HUES48 (cell line): ENCODE data around the gene OR7A10.

ENCODE experiments used
- H3K27ac ChIP-seq: one replicate; pipeline ENCODE4 v1.7.0; 2013; ENCODE audit warnings: low read depth, low read length, inconsistent platforms
- H3K27me3 ChIP-seq: 2 replicates; pipeline ENCODE4 v1.6.1; 2013; ENCODE audit warnings: mild to moderate bottlenecking, low read length; ENCODE audit not compliant: control insufficient read depth, insufficient read depth
- H3K36me3 ChIP-seq: 2 replicates; pipeline ENCODE4 v1.6.1; 2013; ENCODE audit warnings: low read length; ENCODE audit not compliant: control insufficient read depth, insufficient read depth
- H3K4me1 ChIP-seq: 2 replicates; pipeline ENCODE4 v1.6.1; 2013; ENCODE audit warnings: mild to moderate bottlenecking, low read length; ENCODE audit not compliant: control insufficient read depth, insufficient read depth
- H3K4me3 ChIP-seq: 2 replicates; pipeline ENCODE4 v1.5.1; 2013; ENCODE audit warnings: mild to moderate bottlenecking, low read depth, low read length
- H3K9ac ChIP-seq: 2 replicates; pipeline ENCODE4 v1.6.1; 2013; ENCODE audit warnings: mild to moderate bottlenecking, low read depth, low read length, moderate library complexity
- H3K9me3 ChIP-seq: 2 replicates; pipeline ENCODE4 v1.6.1; 2013; ENCODE audit warnings: low read length; ENCODE audit not compliant: control insufficient read depth, insufficient read depth

OR7A10 gene

DNA sequence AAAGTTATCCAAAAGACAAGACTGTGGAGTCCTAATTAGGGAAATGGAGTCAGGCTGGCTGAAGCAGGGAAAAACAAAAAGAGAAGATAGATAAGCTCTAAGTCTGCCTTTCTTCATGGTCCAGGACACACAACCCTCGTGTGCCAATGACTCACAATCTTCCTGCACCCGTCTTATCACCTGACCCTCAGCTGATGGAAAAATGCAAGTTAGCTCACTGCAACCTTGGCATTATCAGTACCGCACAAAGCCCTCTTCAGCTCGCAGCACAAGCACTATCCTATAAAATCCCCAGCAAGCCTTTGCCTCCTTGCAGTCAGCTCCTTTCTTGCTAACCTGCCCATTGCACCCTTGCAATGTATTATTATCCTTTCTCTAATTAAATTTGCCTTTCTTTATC lies 18.0 kb downstream of the OR7A10 start:
- H3K9me3 ChIP-seq: peaks cover 52% of the 10 kb centered on the region
- H3K27me3 ChIP-seq: no peaks in the 10 kb centered on the region
- H3K4me3 ChIP-seq: no peak overlapping the region
- H3K9ac ChIP-seq: no peak overlapping the region
- H3K4me1 ChIP-seq: 0 out of 2 replicates have a peak, but pooled peaks cover 3% of the 10 kb centered on the region
- H3K36me3 ChIP-seq: no peaks in the 10 kb centered on the region
- no peak overlapping the region for H3K27ac ChIP-seq

DNA sequence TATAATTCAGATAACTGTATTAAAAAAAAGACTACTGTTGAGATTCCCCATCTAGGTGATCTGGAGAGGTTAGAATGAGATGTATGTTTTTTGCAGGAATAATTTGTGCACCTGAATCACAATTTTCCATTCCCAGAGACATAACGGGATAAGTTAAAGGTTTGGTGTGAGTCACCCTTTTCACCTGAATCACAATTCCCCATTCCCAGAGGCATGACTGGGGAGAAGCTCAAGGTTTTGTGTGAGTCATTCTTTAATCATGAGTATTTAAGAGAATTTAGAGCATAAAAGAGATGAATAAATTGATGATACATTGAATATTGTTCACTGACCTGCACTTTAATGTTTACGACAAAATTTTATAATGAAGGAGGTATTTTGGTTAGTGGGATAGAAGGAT lies 22.7 kb downstream of the OR7A10 start:
- H3K4me3 ChIP-seq: no peak overlapping the region
- H3K9me3 ChIP-seq: peaks cover 54% of the 10 kb centered on the region
- no peak overlapping the region for H3K9ac ChIP-seq
- H3K27me3 ChIP-seq: no peaks in the 10 kb centered on the region
- no peaks in the 10 kb centered on the region for H3K36me3 ChIP-seq
- H3K27ac ChIP-seq: no peak overlapping the region
- no peaks in the 10 kb centered on the region for H3K4me1 ChIP-seq

DNA sequence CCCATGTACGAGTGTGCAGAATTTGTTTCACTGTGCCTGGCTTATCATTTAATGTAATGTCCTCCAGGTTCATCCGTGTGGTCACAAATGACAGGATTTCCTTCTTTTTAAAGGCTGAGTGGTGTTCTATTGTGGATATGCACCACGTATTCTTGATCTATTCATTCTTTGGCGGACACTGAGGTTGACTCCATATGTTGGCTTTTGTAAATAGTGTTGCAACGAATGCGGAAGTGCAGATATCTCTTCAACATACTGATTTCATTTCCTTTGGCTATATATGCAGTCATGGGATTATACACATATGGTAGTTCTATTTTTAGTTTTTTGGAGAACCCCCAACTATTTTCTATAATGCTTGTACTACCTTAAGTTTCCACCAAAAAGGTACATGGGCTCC lies 26.8 kb downstream of the OR7A10 start:
- no peak overlapping the region for H3K9ac ChIP-seq
- H3K36me3 ChIP-seq: no peaks in the 10 kb centered on the region
- H3K27ac ChIP-seq: no peak overlapping the region
- H3K4me1 ChIP-seq: no peaks in the 10 kb centered on the region
- H3K4me3 ChIP-seq: no peak overlapping the region
- no peaks in the 10 kb centered on the region for H3K27me3 ChIP-seq
- peaks cover 45% of the 10 kb centered on the region for H3K9me3 ChIP-seq

DNA sequence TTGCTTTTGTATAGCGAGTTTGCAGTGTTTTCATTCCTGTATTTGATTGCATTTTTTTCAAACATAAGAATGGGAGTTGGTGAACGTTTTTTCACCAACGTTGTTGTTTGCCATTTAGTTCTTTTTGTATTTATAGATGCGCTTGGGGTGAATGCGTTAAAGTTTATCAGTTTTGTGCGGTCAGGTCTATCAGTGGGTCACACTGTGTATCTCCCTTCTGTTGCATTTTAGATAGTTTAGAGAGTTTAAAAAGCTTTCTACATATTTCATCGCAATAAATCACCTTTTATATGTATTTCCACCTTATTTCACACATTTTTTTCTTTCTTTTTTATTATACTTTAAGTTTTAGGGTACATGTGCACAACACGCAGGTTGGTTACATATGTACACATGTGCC lies 30.1 kb downstream of the OR7A10 start:
- Histone ChIP-seq H3K36me3 (no peaks in the 10 kb centered on the region), H3K9me3 (peaks cover 25% of the 10 kb centered on the region), H3K4me3 (no peak overlapping the region), H3K27me3 (no peaks in the 10 kb centered on the region), H3K9ac (no peak overlapping the region), H3K4me1 (no peaks in the 10 kb centered on the region), H3K27ac (no peak overlapping the region)

DNA sequence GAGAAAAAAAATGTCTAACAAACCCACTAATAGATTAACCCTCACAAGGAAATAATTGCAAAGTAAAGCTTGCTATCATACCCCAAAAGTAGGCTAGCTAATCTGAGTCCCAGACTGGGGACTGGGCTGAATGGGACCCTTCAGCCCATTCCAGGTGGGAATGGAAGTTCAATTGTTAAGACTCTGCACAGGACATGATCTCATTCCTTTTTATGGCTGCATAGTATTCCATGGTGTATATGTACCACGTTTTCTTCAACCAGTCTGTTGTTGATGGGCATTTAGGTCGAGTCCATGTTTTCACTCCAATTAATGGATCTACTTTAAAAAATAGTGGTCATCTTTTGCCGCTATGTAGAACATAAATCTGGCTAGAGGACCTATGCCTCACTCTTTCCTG lies 31.7 kb downstream of the OR7A10 start:
- Histone ChIP-seq H3K9me3 (peaks cover 25% of the 10 kb centered on the region), H3K27me3 (no peaks in the 10 kb centered on the region), H3K27ac (no peak overlapping the region), H3K4me3 (no peak overlapping the region), H3K36me3 (no peaks in the 10 kb centered on the region), H3K4me1 (no peaks in the 10 kb centered on the region), H3K9ac (no peak overlapping the region)

DNA sequence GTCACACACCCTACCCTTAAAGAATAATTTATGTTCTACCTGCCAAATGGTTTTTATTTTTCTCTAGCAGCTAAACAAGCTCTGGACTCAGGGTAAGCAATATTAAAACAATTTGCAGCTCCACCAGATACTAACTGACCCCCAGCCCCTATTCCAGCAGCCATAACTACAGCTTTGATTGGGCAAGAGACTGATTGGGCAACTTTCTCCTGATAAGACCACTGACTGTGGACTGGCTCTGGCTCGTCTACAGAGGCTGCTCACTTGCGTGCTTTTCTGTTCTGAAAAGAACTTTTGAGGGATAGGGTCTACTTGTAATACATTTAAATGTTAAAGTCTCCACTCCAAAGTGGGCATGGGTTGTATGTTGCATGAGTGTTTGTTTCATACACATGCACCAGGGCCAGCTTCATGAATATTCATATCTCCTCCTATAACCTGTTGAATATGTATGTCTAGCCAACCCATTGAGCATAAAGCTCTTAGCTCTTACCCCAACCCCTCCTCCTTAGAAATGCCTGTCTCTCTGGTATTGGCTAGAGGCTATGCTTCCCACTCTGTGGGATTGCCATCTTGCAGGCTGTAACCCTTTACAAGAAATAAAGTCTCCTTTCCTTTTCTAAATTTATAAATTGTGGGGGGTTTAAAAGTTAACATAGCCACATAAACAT lies 33.6 kb downstream of the OR7A10 start:
- no peaks in the 10 kb centered on the region for H3K36me3 ChIP-seq
- H3K9ac ChIP-seq: no peak overlapping the region
- H3K27me3 ChIP-seq: no peaks in the 10 kb centered on the region
- no peaks in the 10 kb centered on the region for H3K4me1 ChIP-seq
- no peak overlapping the region for H3K27ac ChIP-seq
- no peak overlapping the region for H3K4me3 ChIP-seq
- peaks cover 14% of the 10 kb centered on the region for H3K9me3 ChIP-seq

DNA sequence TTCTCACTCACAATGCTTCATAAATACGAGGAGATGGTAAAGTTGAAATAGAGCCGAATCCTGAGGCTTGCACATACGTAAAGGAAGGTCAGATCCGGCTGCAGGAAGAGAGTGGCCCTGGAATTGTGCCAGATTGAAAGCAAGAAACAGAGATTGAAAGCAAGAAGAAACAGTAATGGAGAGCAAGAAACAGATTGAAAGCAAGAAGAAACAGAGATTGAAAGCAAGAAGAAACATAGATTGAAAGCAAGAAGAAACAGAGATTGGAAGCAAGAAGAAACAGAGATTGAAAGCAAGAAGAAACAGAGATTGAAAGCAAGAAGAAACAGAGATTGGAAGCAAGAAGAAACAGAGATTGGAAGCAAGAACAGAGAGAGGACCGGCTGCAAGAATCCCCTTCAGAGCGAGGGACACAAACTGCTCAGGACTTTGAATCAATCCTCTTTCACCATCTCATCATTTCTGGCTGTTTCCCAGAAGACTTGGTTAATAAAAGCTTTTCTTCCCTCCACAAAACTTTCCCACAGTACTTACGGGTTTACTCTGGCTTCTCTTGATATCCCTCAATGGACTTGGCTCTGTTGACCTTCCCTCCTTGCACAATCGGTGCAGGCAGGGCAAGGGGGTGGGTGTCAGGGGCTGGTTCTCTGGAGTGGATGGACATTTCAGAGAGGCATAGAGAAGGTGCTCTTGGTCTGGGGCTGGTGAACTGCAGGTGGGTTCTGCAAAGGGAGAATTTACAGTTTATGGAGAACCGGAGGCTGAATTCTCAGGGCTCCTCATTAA lies 39.3 kb downstream of the OR7A10 start:
- no peak overlapping the region for H3K27ac ChIP-seq
- H3K36me3 ChIP-seq: no peaks in the 10 kb centered on the region
- no peak overlapping the region for H3K4me3 ChIP-seq
- H3K9me3 ChIP-seq: peaks cover 6% of the 10 kb centered on the region; the same call in 1 of the 2 replicates
- H3K9ac ChIP-seq: no peak overlapping the region
- peaks cover 2% of the 10 kb centered on the region; the same call in 1 of the 2 replicates for H3K4me1 ChIP-seq
- no peaks in the 10 kb centered on the region for H3K27me3 ChIP-seq

DNA sequence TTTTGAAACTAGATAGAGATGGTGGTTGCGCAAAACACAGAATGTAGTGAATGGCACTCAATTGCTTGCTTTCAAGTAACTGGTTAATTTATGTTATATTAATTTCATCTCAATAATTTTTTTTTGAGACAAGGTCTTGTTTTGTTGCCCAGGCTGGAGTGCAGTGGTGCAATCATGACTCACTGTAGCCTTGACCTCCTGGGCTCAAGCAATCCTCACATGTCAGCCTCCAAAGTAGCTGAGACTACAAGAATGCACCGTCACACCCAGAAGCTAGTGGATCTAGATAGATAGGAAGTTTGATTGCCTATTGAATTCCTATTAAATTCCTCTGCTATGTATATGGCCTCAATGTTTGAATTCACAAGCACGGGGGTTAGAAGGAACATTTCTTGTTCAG lies 44.0 kb downstream of the OR7A10 start:
- peaks cover 7% of the 10 kb centered on the region for H3K4me1 ChIP-seq
- no peak overlapping the region for H3K27ac ChIP-seq
- peaks cover 4% of the 10 kb centered on the region for H3K9me3 ChIP-seq
- no peak overlapping the region for H3K4me3 ChIP-seq
- H3K36me3 ChIP-seq: no peaks in the 10 kb centered on the region
- no peaks in the 10 kb centered on the region for H3K27me3 ChIP-seq
- no peak overlapping the region for H3K9ac ChIP-seq

DNA sequence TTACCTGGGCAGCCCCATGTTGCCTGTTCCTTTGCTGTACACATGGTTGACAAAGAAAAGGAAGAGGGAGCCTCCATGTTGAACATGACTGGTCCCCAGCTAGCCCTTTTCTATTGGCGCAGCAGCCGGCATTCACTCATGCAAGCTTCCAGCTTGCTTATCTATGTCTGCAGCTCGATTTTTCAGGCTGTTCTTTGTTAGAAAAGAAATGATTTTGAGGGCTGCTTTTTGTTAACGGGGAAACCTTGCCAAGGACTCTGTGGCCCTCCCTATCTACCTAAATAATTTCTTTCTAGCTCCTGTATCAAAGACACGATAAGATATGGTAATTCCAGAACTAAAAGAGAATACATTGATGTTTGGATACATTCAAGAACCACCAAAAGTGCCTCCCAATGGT lies 50.0 kb downstream of the OR7A10 start:
- Histone ChIP-seq H3K4me1 (no peaks in the 10 kb centered on the region), H3K36me3 (no peaks in the 10 kb centered on the region), H3K27me3 (no peaks in the 10 kb centered on the region), H3K27ac (no peak overlapping the region), H3K4me3 (no peak overlapping the region), H3K9me3 (peaks cover 9% of the 10 kb centered on the region; the same call in 1 of the 2 replicates), H3K9ac (no peak overlapping the region)

DNA sequence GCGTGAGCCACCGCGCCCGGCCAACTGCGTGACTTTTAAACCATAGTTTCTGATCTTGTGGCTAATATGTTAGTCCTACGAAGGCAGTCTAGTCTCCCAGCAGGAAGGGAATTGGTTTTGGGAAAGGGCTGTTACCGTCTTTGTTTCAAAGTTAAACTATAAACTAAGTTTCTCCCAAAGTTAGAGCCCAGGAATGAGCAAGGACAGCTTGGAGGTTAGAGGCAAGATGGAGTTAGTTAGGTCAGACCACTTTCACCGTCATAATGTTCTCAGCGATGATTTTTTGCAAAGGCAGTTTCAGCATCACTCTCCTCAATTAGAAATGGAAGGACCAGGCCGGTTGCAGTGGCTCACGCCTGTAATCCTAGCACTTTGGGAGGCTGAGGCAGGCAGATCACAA lies 52.7 kb downstream of the OR7A10 start:
- no peak overlapping the region for H3K4me3 ChIP-seq
- no peaks in the 10 kb centered on the region for H3K27me3 ChIP-seq
- H3K4me1 ChIP-seq: no peaks in the 10 kb centered on the region
- H3K27ac ChIP-seq: no peak overlapping the region
- no peak overlapping the region for H3K9ac ChIP-seq
- no peaks in the 10 kb centered on the region for H3K36me3 ChIP-seq
- peaks cover 6% of the 10 kb centered on the region; the same call in 1 of the 2 replicates for H3K9me3 ChIP-seq

DNA sequence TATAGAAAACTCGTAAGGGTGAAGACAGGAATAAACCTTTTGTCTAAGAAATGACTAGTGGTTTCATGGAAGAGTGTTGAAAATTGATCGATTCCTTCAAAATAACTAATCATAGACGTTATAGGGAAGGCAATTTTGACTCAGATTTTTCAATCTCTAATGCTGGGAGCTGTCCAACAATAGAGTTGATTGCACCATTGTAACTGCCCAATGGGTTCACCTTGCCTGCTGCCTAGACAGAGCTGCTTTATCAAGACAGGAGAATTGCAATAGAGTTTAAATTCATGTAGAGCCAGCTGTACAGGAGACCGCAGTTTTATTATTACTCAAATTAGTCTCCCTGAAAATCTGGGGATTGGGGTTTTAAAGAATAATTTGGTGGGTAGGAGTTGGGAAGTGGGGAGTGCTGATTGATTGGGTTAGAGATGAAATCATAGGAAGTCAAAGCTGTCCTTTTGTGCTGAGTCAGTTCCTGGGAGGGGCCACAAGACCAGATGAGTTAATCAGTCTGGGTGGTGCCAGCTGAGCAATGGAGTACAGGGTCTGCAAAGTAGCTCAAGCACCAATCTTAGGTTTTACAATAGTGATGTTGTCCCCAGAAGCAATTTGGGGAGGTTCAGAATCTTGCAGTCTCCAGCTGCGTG lies 53.5 kb downstream of the OR7A10 start:
- H3K9ac ChIP-seq: no peak overlapping the region
- H3K27me3 ChIP-seq: no peaks in the 10 kb centered on the region
- no peak overlapping the region for H3K27ac ChIP-seq
- H3K9me3 ChIP-seq: 0 out of 2 replicates have a peak, but pooled peaks cover 6% of the 10 kb centered on the region
- no peaks in the 10 kb centered on the region for H3K4me1 ChIP-seq
- no peaks in the 10 kb centered on the region for H3K36me3 ChIP-seq
- no peak overlapping the region for H3K4me3 ChIP-seq
